Fibroblast of pulmonary artery (primary cell): Measurements from ENCODE around the gene CXCL9.
A peak's percentile ranks its signal among the peaks of the same experiment; 100 is the strongest.

Experiments used
- DNase-seq: peaks from one replicate; pipeline ENCODE4 v3.0.0-alpha.2; 2010; ENCODE audit warnings: low read depth
- H3K4me3 ChIP-seq: replicated peaks from 2 replicates; pipeline ENCODE4 v1.5.1; 2011; ENCODE audit warnings: low read depth, mild to moderate bottlenecking, control low read depth, low read length, moderate library complexity
- TF ChIP-seq, protein P1 (sequence below): IDR thresholded peaks from 2 replicates; pipeline ENCODE4 v1.5.1; 2011; ENCODE audit warnings: mild to moderate bottlenecking, control low read depth, low read length, inconsistent platforms; ENCODE audit errors: missing control alignments

The CXCL9 gene

DNA sequence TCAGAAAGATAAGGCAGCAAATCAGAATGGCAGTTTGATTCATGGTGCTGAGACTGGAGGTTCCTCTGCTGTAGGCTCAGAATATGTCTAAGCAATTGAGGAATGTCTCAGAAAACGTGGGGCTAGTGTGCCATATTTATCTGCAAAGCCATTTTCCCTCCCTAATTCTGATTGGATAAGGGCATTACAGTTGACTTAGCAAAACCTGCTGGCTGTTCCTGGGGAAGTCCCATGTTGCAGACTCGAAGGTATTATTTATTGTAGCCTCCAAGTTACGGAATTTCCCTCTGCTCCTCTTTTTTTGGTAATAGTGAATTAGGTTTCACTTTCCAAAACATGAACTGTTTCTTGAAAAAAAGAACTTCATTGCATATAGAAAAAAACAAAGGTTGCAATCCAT, 16.1 kb upstream of the CXCL9 start, which contains the start of gene CXCL10:
Gene CXCL10, minus strand, starts transcription at position 109 of the 400 bp plus-strand sequence. Its CDS starts 66 bp downstream, at position 43.
- no peak within 1 kb of the TSS for H3K4me3 ChIP-seq
- TF ChIP-seq, protein P1, sequence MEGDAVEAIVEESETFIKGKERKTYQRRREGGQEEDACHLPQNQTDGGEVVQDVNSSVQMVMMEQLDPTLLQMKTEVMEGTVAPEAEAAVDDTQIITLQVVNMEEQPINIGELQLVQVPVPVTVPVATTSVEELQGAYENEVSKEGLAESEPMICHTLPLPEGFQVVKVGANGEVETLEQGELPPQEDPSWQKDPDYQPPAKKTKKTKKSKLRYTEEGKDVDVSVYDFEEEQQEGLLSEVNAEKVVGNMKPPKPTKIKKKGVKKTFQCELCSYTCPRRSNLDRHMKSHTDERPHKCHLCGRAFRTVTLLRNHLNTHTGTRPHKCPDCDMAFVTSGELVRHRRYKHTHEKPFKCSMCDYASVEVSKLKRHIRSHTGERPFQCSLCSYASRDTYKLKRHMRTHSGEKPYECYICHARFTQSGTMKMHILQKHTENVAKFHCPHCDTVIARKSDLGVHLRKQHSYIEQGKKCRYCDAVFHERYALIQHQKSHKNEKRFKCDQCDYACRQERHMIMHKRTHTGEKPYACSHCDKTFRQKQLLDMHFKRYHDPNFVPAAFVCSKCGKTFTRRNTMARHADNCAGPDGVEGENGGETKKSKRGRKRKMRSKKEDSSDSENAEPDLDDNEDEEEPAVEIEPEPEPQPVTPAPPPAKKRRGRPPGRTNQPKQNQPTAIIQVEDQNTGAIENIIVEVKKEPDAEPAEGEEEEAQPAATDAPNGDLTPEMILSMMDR = no peak
- peak; percentile 13 for DNase-seq

DNA sequence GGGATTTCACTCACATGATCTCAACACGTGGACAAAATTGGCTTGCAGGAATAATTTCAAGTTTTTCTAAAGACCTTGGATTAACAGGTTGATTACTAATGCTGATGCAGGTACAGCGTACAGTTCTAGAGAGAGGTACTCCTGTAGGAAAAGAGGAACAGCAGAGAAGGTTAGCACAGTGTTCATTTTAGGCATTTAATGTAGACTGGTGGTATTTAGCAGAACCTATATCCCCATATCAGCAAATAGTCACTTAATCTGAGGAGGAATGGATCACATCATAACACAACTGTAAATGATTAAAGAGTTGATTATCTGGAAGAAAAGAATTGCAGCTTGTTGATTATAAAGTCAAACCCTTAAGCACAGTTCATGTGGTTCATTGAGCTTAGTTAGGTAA, 15.4 kb upstream of the CXCL9 start:
- DNase-seq = no peak
- TF ChIP-seq, protein P1 = no peak

DNA sequence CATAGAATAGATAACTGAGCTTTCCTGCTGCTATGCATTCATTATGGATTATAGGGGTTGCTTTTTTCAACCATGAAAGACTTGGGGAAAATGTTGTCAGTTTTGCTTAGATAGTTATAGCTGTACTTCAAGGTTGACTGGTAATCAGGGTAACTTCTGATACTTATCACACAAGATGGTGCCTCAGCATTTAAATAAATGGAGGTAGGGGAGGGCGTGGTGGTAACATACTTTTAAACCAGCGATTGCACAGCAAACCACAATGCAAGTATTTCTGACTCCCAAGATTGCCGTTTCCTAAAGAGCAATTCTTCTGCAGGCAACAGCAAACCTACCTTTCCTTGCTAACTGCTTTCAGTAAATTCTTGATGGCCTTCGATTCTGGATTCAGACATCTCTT, 14.7 kb upstream of the CXCL9 start:
- TF ChIP-seq, protein P1 = no peak
- DNase-seq = no peak
- no peak overlapping the region for H3K4me3 ChIP-seq

More for the DNA sequence above, 15.4 kb upstream of the CXCL9 start:
- H3K4me3 ChIP-seq = no peak overlapping the region

DNA sequence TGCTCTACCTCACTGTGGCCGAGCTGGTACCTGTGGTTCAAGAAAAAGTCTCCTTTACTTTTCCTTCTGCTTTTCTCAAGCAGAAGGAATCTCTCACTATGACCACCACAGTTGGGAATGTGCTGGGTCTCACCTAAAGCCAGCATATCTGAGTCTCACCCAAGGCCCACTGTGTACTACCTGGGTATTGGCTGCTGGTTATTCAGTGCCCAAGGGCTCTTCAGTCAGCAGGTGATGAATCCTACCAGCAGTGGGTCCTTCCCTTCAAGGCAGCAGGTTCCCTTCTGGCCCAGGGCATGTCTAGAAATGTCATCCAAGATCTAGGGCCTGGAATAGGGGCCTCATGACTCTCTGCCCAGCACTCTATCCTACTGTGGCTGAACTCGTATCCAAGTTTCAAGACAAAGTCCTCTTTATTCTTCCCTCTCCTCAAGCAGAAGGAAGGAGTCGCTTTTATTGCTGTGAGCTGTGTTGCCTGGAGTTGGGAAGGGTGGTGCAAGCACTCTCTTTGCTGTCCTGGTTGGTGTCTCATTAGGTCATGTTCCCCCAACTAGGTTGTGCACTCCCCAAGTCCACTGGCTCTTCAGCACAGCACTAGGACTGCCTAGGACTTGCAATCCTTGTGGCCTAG, 9.9 kb upstream of the CXCL9 start:
- TF ChIP-seq, protein P1 = no peak
- no peak for DNase-seq
- no peak overlapping the region for H3K4me3 ChIP-seq

DNA sequence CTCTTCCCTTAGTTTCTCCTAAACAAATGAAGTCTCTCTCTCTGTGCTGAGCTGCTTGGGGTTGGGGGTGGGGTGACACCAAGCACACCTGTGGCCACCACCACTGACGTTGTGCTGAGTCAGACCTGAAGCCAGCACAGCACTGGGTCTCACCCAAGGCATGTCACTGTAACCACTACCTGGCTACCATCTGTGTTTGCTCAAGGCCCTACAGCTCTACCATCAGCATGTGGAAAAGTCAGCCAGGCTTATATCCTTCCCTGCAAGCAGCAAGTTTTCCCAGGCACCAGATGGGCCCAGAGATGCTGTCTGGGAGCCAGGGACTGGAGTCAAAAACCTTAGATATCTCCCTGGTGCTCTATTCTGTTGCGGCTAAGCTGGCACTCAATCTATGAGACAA, 9.1 kb upstream of the CXCL9 start:
- H3K4me3 ChIP-seq = no peak overlapping the region
- DNase-seq = no peak
- TF ChIP-seq, protein P1 = no peak

DNA sequence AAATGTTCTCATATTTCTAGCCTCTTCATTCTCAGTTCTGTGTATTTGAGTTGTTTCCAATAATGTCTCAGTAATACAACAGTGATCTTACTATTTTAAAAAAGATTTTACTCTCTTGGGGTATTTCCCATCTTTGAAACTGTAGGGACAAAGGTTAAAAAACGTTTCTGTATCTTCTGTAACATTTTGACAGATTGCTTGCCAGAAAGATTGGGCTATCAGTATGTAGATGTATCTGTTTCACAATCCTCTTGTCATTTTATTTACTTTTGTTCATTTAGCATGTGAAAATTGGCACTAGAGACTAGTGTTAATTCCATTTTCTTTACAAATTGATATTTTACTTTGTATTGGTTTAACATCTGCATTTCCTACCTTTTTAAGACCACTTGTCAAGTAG, 6.2 kb upstream of the CXCL9 start:
- H3K4me3 ChIP-seq = no peak overlapping the region
- TF ChIP-seq, protein P1 = no peak
- DNase-seq = no peak

DNA sequence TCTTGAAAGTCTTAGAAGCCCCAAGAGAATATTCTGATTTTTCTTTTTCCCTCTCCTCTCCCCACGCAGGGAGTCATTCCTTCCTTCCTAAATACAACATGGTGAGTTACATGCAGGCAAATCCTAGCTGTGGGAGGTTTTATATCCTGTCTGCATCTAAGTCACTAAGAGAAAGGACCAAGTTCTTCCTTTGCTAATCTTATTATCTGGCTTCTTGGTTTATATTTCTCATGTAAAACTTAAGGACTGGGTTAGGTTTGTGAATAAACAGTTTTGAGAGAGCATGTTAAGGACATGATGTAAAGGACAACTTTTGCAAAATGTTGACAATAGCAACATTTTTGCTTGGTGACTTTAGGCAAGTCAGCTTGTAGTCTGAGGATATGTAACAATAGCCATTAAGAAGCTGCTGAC, 5.1 kb upstream of the CXCL9 start:
- no peak overlapping the region for H3K4me3 ChIP-seq
- TF ChIP-seq, protein P1 = no peak
- DNase-seq = peak; percentile 16
